Kidney (tissue), 14 donors: ENCODE measurements around the gene KRT8. TPM values are rescaled to one million over a fixed set of nuclear protein-coding genes. Genes with fewer than 3 reads are reported as not detected.

ENCODE experiments used
- DNase-seq, 5 donors: peaks; one replicate each; pipeline ENCODE4 v3.0.0-alpha.2; 2013 to 2020
- FAIRE-seq: peaks from 2 replicates; lab custom pipeline; 2012; peaks lifted over from hg19 to GRCh38; lab: Jason Lieb, UNC
- H3K27ac ChIP-seq, 2 donors: one replicate each; pipeline ENCODE4 v1.7.0; 2013; ENCODE audit warnings: low read depth in 2 of 2, low read length in 2 of 2, inconsistent platforms in 1 of 2
- H3K27me3 ChIP-seq: one replicate; pipeline ENCODE4 v1.7.1; 2013; ENCODE audit warnings: low read length, inconsistent platforms; ENCODE audit not compliant: control insufficient read depth, insufficient read depth
- H3K36me3 ChIP-seq, 3 donors: one replicate each; pipeline versions ENCODE4 v1.7.0 to v1.7.1; 2013; ENCODE audit warnings: low read length in 3 of 3, control low read depth in 1 of 3, inconsistent platforms in 1 of 3; ENCODE audit not compliant: insufficient read depth in 3 of 3, control insufficient read depth in 2 of 3
- H3K4me1 ChIP-seq, 3 donors: one replicate each; pipeline versions ENCODE4 v1.7.0 to v1.7.1; 2013; ENCODE audit warnings: low read length in 3 of 3, inconsistent platforms in 1 of 3, low read depth in 1 of 3; ENCODE audit not compliant: control insufficient read depth in 2 of 3, insufficient read depth in 2 of 3
- H3K4me3 ChIP-seq, 3 donors: one replicate each; pipeline versions ENCODE4 v1.7.0 to v1.8.1; 2013; ENCODE audit warnings: low read length in 3 of 3, control low read depth in 1 of 3, inconsistent platforms in 1 of 3
- H3K9ac ChIP-seq, 3 donors: one replicate each; pipeline versions ENCODE4 v1.7.0 to v1.7.1; 2013; ENCODE audit warnings: low read length in 3 of 3, control low read depth in 1 of 3, inconsistent platforms in 1 of 3
- H3K9me3 ChIP-seq, 3 donors: one replicate each; pipeline versions ENCODE4 v1.7.0 to v1.7.1; 2013; ENCODE audit warnings: low read length in 3 of 3, control low read depth in 1 of 3, inconsistent platforms in 1 of 3; ENCODE audit not compliant: control insufficient read depth in 2 of 3, insufficient read depth in 1 of 3
- CTCF ChIP-seq: IDR thresholded peaks from 3 replicates; pipeline ENCODE4 v1.5.1; 2012; ENCODE audit warnings: mild to moderate bottlenecking, moderate library complexity, borderline replicate concordance; ENCODE audit not compliant: insufficient read depth; ENCODE audit errors: extremely low read depth
- intact Hi-C: fragments of 100-400 bp; cut with DNase I; formaldehyde crosslinking; loops from one replicate; pipeline ENCODE4 v1.11.1; 2022
- polyA plus RNA-seq: library from polyadenylated mRNA; stranded (reverse); fragments of 350-450 nt; fragmentation: Illumina TruSeq; extraction: RNeasy Lipid Tissue Mini Kit (QIAGEN cat#74804); gene quantifications from one replicate; pipeline ENCODE4 v1.2.3, GENCODE V29; 2014; ENCODE audit warnings: low read depth, low replicate concordance; ENCODE audit not compliant: insufficient read depth
- total RNA-seq: library from RNA; stranded (reverse); fragmentation: NEBNext Ultra II Directional; extraction: Animal tissue kit (Norgen Biotek cat#: 25700); gene quantifications from one replicate; pipeline ENCODE4 v1.2.1, GENCODE V29; 2021
- donor health status: control.
- donor health status: control.
- donor health status: control.
- donor health status: control.
- donor health status: control.
- donor health status: DM: yes; HTN: yes; CAD: no.
- donor health status: Normal renal cell carcinoma (clear cell type).

Gene KRT8
- total and polyA plus RNA-seq, 2 donors from 2014 or later: 333 to 546 TPM

- Histone ChIP-seq H3K9me3 (no peaks in the 10 kb centered on the region), H3K9ac (no peak overlapping the region), H3K27ac (no peak overlapping the region), H3K4me3 (no peak overlapping the region), H3K27me3 (no peaks in the 10 kb centered on the region), H3K4me1 (peaks cover 0 to 27% (median 5%) of the 10 kb centered on the region in 3 donors), H3K36me3 (no peaks in the 10 kb centered on the region)
- FAIRE-seq: no peak
- intact Hi-C loops: loop anchor here (10.0 kb wide), 2 partner anchors 498 to 718 kb away; no protein-coding TSS in a partner anchor
- TF ChIP-seq CTCF: no peak
- peak in 1 of 5 donors; percentile 68 for DNase-seq
Measured at GRCh38 chr12:52872644-52873389, 32.1 kb downstream of the KRT8 start.

- intact Hi-C loops: loop anchor here (10.0 kb wide), 2 partner anchors 497 to 717 kb away; no protein-coding TSS in a partner anchor
- peak in 2 of 5 donors; percentile 55 to 83 for DNase-seq
- no peak for TF ChIP-seq CTCF
- Histone ChIP-seq H3K27ac (peak overlapping the region in 1 of 2 donors; percentile 33), H3K4me1 (peaks cover 0 to 27% (median 5%) of the 10 kb centered on the region in 3 donors), H3K9me3 (no peaks in the 10 kb centered on the region), H3K4me3 (no peak overlapping the region), H3K36me3 (no peaks in the 10 kb centered on the region), H3K27me3 (no peaks in the 10 kb centered on the region), H3K9ac (no peak overlapping the region)
- FAIRE-seq: no peak
Measured at GRCh38 chr12:52871291-52872039, 33.4 kb downstream of the KRT8 start.

GRCh38 chr12:52870361-52871290, 34.2 kb downstream of the KRT8 start:
- peak; percentile 39 to 74 (median 64) for DNase-seq
- peak overlapping the region in 1 of 2 donors; percentile 27 for H3K27ac ChIP-seq
- H3K36me3 ChIP-seq: no peaks in the 10 kb centered on the region
- no peaks in the 10 kb centered on the region for H3K9me3 ChIP-seq
- H3K4me1 ChIP-seq: peaks cover 0 to 21% (median 5%) of the 10 kb centered on the region in 3 donors
- no peak overlapping the region for H3K9ac ChIP-seq
- TF ChIP-seq CTCF: peak; percentile 39
- H3K27me3 ChIP-seq: no peaks in the 10 kb centered on the region
- no peak for FAIRE-seq
- intact Hi-C loops: loop anchor here (10.0 kb wide), 2 partner anchors 496 to 716 kb away; no protein-coding TSS in a partner anchor
- no peak overlapping the region for H3K4me3 ChIP-seq
